ENCODE data around the gene ACSF2. TPM values are rescaled to one million over a fixed set of nuclear protein-coding genes. Genes with fewer than 3 reads are reported as not detected.

ACSF2 gene
- total and polyA plus RNA-seq, 2 of the 13 experiments (the other 11 are each of a cell fraction or from before 2014, with no cell fraction given), result 87.3 to 109 TPM

DNA sequence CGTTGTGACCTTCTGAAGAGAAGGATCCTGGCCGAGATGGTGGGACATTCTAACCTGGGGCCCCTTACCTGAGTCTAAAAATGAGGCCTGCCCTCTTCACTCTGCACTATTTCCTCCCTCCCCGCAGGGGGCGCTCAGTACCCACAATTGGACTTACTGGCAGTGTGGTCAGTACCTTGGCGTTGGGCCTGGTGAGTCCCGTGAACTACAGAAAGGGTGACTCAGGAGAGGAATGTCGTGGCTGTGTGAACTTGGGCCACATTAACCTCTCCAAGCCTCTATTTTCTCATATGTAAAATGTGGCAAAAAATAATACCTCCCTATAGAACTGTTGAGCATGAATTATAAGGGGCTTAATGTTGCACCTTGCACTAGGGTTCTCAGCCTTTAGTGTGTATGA lies 56.5 kb downstream of the ACSF2 start (continued):
- TF ChIP-seq, protein P1, sequence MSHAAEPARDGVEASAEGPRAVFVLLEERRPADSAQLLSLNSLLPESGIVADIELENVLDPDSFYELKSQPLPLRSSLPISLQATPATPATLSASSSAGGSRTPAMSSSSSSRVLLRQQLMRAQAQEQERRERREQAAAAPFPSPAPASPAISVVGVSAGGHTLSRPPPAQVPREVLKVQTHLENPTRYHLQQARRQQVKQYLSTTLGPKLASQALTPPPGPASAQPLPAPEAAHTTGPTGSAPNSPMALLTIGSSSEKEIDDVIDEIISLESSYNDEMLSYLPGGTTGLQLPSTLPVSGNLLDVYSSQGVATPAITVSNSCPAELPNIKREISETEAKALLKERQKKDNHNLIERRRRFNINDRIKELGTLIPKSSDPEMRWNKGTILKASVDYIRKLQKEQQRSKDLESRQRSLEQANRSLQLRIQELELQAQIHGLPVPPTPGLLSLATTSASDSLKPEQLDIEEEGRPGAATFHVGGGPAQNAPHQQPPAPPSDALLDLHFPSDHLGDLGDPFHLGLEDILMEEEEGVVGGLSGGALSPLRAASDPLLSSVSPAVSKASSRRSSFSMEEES (CRISPR knock-in tag; IDR thresholded peaks at IDR 0.05), result peak; percentile 85
- TF ChIP-seq GATAD1 (CRISPR knock-in tag; IDR thresholded peaks at IDR 0.05), result peak; percentile 75
- TF ChIP-seq SP140L (CRISPR knock-in tag; IDR thresholded peaks at IDR 0.05; ENCODE audit: borderline replicate concordance), result no peak
- TF ChIP-seq, protein P2, sequence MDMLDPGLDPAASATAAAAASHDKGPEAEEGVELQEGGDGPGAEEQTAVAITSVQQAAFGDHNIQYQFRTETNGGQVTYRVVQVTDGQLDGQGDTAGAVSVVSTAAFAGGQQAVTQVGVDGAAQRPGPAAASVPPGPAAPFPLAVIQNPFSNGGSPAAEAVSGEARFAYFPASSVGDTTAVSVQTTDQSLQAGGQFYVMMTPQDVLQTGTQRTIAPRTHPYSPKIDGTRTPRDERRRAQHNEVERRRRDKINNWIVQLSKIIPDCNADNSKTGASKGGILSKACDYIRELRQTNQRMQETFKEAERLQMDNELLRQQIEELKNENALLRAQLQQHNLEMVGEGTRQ (IDR thresholded peaks at IDR 0.05; ENCODE audit: low read depth, low read length), result no peak
- TF ChIP-seq, protein P2 (CRISPR knock-in tag; IDR thresholded peaks at IDR 0.05; ENCODE audit: borderline replicate concordance), result no peak
- no peak for TF ChIP-seq PCBP1 (IDR thresholded peaks at IDR 0.05; ENCODE audit: borderline replicate concordance, low read depth, low read length)
- TF ChIP-seq KMT2A (CRISPR knock-in tag; IDR thresholded peaks at IDR 0.05), result peak; percentile 57; the same call in 1 of the 2 replicates
- no peak for TF ChIP-seq ZNF749 (CRISPR knock-in tag; IDR thresholded peaks at IDR 0.05; ENCODE audit: borderline replicate concordance)
- no peak for TF ChIP-seq ZNF253 (CRISPR knock-in tag; IDR thresholded peaks at IDR 0.05; ENCODE audit: borderline replicate concordance)
- no peak for TF ChIP-seq HNRNPL (IDR thresholded peaks at IDR 0.05; ENCODE audit: low read depth, low read length)
- TF ChIP-seq ZBTB3 (CRISPR knock-in tag; IDR thresholded peaks at IDR 0.05; ENCODE audit: borderline replicate concordance, low read depth), result no peak
- TF ChIP-seq ZNF121 (CRISPR knock-in tag; IDR thresholded peaks at IDR 0.05), result peak; percentile 71
- no peak for TF ChIP-seq ZNF180 (CRISPR knock-in tag; IDR thresholded peaks at IDR 0.05; ENCODE audit: borderline replicate concordance, low read depth)
- no peak for TF ChIP-seq IKZF1 (IDR thresholded peaks at IDR 0.05)
- peak; percentile 52; the same call in 1 of the 3 replicates for TF ChIP-seq MXI1 (IDR thresholded peaks at IDR 0.05; ENCODE audit: borderline replicate concordance, low read depth, low read length)
- no peak for TF ChIP-seq ELF4 (CRISPR knock-in tag; IDR thresholded peaks at IDR 0.05; ENCODE audit: borderline replicate concordance)
- 0 out of 2 replicates have a peak, but pooled peaks have one; percentile 14 for TF ChIP-seq FOXJ3 (CRISPR knock-in tag; IDR thresholded peaks at IDR 0.05; ENCODE audit: borderline replicate concordance)
- TF ChIP-seq PAWR (CRISPR knock-in tag; IDR thresholded peaks at IDR 0.05; ENCODE audit: borderline replicate concordance), result no peak
- TF ChIP-seq ZNF670 (CRISPR knock-in tag; IDR thresholded peaks at IDR 0.05; ENCODE audit: borderline replicate concordance), result no peak
- TF ChIP-seq, protein P3, sequence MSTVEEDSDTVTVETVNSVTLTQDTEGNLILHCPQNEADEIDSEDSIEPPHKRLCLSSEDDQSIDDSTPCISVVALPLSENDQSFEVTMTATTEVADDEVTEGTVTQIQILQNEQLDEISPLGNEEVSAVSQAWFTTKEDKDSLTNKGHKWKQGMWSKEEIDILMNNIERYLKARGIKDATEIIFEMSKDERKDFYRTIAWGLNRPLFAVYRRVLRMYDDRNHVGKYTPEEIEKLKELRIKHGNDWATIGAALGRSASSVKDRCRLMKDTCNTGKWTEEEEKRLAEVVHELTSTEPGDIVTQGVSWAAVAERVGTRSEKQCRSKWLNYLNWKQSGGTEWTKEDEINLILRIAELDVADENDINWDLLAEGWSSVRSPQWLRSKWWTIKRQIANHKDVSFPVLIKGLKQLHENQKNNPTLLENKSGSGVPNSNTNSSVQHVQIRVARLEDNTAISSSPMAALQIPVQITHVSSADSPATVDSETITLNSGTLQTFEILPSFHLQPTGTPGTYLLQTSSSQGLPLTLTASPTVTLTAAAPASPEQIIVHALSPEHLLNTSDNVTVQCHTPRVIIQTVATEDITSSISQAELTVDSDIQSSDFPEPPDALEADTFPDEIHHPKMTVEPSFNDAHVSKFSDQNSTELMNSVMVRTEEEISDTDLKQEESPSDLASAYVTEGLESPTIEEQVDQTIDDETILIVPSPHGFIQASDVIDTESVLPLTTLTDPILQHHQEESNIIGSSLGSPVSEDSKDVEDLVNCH (CRISPR knock-in tag; IDR thresholded peaks at IDR 0.05), result no peak
- TF ChIP-seq HNF4G (IDR thresholded peaks at IDR 0.05; ENCODE audit: borderline replicate concordance, low read depth, low read length), result no peak
- TF ChIP-seq HNF4G (CRISPR knock-in tag; IDR thresholded peaks at IDR 0.05; ENCODE audit: borderline replicate concordance, low read depth), result no peak; the same call in 1 of the 2 replicates
- TF ChIP-seq TBX2 (CRISPR knock-in tag; IDR thresholded peaks at IDR 0.05; ENCODE audit: borderline replicate concordance), result peak; percentile 47; the same call in 1 of the 2 replicates
- no peak for TF ChIP-seq NCOA1 (CRISPR knock-in tag; IDR thresholded peaks at IDR 0.05)

All from HepG2 (cell line).